Posterior cingulate gyrus (tissue), 11 donors: ENCODE results near the gene CILP2.

Experiments
- DNase-seq, 10 donors: peaks; one replicate each; pipeline versions ENCODE4 v3.0.0 to v3.0.0-alpha.2; 2020 to 2021; ENCODE audit warnings: mixed read lengths in 3 of 10
- intact Hi-C: fragments of 100-400 bp; cut with DNase I; formaldehyde crosslinking; loops from one replicate; pipeline ENCODE4 v1.15.1; 2023

Gene CILP2

GRCh38 chr19:19538061-19538784, at the start of gene CILP2:
CILP2 (plus strand) TSS chr19:19538265; CDS start chr19:19538350, 85 bp downstream.
- intact Hi-C loops = no loop called here
- DNase-seq = peak in 2 of 10 donors; percentile 82 to 84

- intact Hi-C loops = no loop called here
- peak in 8 of 10 donors; percentile 42 to 90 (median 66) for DNase-seq
Measured at GRCh38 chr19:19488875-19489690, 49.0 kb upstream of the CILP2 start.

- intact Hi-C loops = loop anchor here (1.0 kb wide), 1 partner anchor 123 kb away; no protein-coding TSS in a partner anchor
- peak in 1 of 10 donors; percentile 75 for DNase-seq
Measured at GRCh38 chr19:19489804-19490204, 48.3 kb upstream of the CILP2 start.

GRCh38 chr19:19490214-19490968, 47.7 kb upstream of the CILP2 start:
- peak; percentile 39 to 95 (median 80) for DNase-seq
- intact Hi-C loops = loop anchor here (1.0 kb wide), 1 partner anchor 123 kb away; no protein-coding TSS in a partner anchor

GRCh38 chr19:19491321-19492025, 46.6 kb upstream of the CILP2 start:
- intact Hi-C loops = no loop called here
- DNase-seq = peak in 1 of 10 donors; percentile 67

- DNase-seq = peak in 1 of 10 donors; percentile 69
- intact Hi-C loops = no loop called here
Measured at GRCh38 chr19:19492026-19492610, 45.9 kb upstream of the CILP2 start.

- no peak for DNase-seq
- intact Hi-C loops = no loop called here
Measured at GRCh38 chr19:19493841-19494546, 44.1 kb upstream of the CILP2 start.

- DNase-seq = no peak
Measured at GRCh38 chr19:19495614-19496603, 42.2 kb upstream of the CILP2 start.

GRCh38 chr19:19498255-19498991, 39.6 kb upstream of the CILP2 start:
- intact Hi-C loops = no loop called here
- DNase-seq = peak in 1 of 10 donors; percentile 70

More at GRCh38 chr19:19495614-19496603, 42.2 kb upstream of the CILP2 start:
- intact Hi-C loops = no loop called here

GRCh38 chr19:19499272-19499995, 38.6 kb upstream of the CILP2 start:
- no peak for DNase-seq
- intact Hi-C loops = no loop called here

GRCh38 chr19:19500975-19501644, 37.0 kb upstream of the CILP2 start:
- no peak for DNase-seq
- intact Hi-C loops = no loop called here

- intact Hi-C loops = no loop called here
- no peak for DNase-seq
Measured at GRCh38 chr19:19501798-19502197, 36.3 kb upstream of the CILP2 start.

GRCh38 chr19:19502281-19502680, 35.8 kb upstream of the CILP2 start:
- no peak for DNase-seq
- intact Hi-C loops = no loop called here

GRCh38 chr19:19502808-19503602, 35.1 kb upstream of the CILP2 start:
- intact Hi-C loops = no loop called here
- DNase-seq = peak in 1 of 10 donors; percentile 68
